ENCODE data around the gene DNAJB13. TPM values are rescaled to one million over a fixed set of nuclear protein-coding genes. Genes with fewer than 3 reads are reported as not detected.

DNAJB13 gene
- total RNA-seq, 1 donor from 2014 or later, result 0.10 TPM

DNA sequence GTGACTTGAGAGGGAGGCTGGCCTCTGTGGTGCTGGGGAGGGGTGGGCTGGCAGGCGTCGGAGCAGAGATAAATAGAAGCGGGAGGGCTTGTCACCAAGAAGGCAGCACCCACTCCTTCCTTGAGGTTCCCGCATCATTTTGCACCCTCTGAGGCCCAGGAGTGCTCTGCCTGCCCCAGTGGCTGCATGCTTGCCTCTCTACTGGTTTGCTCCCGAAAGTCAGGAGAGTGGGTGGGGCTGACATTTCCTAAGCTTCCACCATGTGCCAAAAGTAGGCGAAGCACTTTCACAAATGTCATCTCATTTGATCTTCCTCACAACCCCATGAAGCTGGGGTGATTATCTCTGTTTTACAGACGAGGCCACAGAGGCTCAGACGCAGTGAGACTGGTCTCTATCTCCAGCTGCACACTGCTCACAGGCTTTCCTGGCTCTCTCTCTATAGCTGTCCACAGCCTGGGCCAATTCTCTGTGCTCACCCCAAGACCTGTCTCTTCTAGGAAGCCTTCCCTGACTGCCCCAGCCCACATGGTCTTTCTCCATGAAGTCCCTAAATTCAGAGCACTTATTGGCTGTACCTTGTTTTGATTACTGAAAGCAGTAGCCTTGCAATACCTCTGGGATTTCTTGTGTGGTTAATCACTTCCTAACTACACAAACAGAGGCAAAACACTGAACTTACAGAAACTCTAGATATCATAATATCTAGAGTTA is 60.7 kb downstream of the DNAJB13 start:
- intact Hi-C loops (cut with micrococcal nuclease), result loop anchor here (1.0 kb wide), 4 partner anchors 8 to 31 kb away; no protein-coding TSS in a partner anchor

DNA sequence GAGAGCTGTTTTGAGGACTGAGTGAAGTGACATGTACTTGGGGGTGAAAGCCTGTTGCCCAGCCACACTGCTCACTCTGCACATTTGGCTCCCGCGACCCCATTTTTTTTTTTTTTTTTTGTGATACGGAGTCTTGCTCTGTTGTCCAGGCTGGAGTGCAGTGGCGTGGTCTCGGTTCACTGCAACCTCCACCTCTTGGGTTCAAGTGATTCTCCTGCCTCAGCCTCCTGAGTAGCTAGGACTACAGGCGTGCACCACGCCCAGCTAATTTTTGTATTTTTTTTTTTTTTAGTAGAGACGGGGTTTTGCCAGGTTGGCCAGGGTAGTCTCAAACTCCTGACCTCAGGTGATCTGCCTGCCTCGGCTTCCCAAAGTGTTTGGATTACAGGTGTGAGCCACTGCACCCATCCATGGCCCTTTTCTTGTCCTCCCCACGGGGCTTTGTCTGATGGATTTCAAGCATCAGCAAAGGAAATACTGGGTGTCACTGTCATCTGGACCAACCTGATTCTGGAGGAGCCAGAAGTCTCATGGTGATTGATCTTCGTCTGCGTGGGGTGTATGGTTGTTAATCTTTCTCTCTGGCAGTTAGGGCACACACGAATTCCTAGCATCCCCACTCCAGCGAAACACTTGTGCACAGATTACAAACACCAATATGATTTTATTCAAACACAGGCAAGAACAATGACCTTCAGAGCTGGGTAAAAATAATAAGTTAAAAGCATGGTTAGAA is 61.4 kb downstream of the DNAJB13 start:
- intact Hi-C loops (cut with micrococcal nuclease), result loop anchor here (1.0 kb wide), 1 partner anchor 19 kb away; no protein-coding TSS in a partner anchor

DNA sequence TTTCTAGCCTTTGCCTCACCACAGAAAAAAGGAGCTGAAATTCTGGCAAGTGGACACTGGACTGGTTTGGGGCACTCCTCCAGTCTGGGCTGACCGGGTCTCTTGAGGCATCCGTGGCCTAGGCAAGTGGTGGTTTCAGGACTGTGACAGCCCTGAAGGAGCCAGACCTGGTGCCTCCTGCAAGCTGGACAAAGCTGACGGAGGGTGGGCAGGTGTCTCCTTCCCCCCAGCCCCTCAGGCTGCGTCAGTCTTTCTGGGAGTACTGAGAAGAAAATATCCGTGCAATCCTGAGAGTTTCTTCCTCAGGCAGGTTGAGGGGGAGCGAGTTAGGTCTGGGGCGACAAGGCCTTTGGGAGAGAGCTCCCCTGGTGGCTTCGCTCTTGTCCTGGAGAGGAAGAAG is 62.3 kb downstream of the DNAJB13 start:
- intact Hi-C loops (cut with micrococcal nuclease), result no loop called here

DNA sequence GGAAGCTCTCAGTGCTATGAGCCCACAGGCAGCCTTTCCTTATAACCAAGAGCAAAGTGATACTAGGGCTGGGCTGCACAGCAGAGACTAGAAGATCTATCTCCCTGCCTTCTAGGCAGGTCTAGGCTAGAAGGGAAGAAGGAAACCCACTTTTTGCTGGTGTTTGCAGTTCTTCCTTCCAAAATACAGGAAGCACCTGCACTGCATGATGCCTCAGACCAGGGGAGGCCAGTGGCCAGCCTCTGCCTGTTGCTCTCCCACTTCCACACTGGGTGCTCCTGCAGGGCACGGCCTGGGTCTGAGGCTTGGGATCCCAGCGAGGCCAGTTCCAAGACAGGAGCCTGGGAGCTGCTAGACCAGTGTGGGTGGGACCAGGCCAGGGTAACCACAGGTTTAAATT is 64.1 kb downstream of the DNAJB13 start:
- intact Hi-C loops (cut with micrococcal nuclease), result no loop called here

DNA sequence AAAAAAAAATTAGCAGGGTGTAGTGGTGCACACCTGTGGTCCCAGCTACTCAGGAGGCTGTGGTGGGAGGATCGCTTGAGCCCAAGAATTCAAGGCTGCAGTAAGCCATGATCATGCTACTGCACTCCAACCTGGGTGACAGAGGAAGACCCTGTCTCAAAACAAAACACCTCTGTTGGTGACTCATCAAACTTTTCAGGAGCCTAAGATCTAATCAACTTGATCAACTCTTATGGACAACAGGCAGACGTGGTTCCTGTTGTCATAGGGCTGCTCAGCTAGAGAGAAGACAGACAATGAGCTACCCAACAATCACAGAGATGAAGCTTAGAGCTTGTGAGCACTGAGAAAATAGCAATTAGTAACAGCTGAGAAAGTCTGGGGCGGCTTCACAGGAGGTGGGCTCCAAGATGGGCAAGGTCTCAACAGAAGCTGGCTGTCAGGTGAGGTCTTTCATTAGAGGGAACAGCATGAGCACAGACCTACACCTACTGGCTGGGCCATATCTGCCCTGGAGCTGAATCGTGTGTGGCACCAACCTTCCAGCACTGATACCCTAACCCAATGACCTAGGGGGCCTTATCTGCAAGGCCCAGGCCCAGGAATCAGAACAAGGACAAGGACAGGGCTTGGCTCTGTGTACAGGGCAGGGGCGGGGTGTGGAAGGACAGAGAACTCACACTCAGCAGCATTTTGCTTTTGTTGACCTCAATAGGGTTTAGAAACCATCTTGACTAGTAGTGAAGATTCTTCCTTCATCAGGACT is 65.3 kb downstream of the DNAJB13 start:
- intact Hi-C loops (cut with micrococcal nuclease), result no loop called here

DNA sequence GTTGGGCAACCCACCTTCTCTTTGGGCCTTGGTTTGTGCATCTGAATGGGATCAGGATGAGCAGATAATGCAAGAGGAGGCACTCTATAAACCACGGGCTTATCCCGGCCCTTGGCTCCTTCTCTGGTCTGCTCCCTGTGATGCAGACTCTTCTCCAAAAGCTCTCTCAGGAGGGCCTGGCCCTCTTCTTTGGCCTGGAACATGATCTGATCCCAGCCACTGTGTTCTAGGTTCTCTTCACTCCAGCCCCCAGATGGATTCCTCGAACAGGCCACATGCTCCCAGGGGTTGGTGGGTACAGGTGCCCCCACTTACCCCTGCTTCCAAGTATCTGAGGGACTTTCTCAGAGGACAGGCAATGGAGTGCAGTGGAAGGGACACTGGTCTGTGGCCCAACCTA is 66.8 kb downstream of the DNAJB13 start:
- intact Hi-C loops (cut with micrococcal nuclease), result no loop called here

DNA sequence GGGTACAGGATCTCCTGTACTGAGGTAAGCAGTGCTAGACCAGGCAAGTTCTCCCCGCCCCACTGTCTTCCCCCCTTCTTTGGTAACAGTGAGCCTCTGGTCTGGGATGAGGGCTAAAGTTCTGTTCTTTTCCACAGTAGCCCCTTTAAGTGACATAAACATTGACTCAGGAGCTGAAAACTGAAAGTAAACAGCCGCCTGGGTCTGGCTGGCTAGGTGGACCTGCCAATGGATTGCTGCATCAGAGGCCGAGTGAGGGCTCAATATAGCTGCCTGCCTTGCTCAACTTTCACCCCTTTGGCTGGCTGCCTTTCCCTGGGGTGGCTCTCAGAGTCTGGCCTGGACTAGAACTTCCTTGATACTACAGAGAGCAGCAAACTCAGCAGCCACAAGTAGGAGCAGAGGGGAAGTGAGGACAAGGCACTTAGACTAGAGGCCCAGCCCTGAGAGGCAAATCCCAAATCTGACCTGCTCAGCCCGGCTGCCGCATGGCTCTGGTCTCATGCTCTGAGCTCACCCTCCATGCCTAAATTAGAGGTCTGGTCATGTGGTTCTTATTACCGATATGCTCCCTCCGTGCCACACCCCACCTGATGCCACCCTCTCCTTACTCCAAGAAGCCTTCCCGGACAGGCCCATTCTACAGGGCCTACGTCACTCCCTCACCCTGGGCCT is 67.6 kb downstream of the DNAJB13 start:
- intact Hi-C loops (cut with micrococcal nuclease), result loop anchor here (1.0 kb wide), 1 partner anchor 7 kb away; no protein-coding TSS in a partner anchor

DNA sequence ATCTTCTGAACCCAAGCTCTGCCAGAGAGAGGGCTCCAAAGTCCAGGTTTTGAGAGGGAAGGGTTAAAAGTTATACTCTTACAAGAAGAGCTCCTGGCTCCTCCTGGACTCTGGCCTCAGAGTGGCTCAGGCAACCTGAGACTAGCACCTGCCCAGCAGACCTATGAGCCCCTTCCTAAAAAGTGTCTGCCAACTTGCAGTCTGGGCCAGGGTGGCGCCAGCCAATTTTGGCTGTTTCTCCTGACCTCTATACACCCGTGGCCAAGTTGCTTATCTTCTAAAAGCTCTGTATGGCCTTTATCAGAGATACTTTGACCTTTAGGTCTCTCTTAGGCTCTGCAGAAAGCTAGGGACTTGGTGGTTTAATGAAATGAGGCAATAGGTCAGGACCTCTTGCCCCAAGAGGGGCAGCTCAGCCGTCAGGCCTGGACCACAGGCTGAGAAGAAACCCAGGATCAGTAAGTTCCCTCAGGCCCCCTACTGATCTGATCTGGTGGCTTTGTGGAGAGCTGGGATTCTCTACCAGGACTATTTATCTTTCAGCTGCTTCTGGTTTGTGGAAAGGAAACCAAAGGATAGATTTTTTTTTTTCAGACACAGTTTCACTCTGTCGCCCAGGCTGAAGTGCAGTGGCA is 68.4 kb downstream of the DNAJB13 start:
- intact Hi-C loops (cut with micrococcal nuclease), result loop anchor here (1.0 kb wide), 1 partner anchor 8 kb away; no protein-coding TSS in a partner anchor

DNA sequence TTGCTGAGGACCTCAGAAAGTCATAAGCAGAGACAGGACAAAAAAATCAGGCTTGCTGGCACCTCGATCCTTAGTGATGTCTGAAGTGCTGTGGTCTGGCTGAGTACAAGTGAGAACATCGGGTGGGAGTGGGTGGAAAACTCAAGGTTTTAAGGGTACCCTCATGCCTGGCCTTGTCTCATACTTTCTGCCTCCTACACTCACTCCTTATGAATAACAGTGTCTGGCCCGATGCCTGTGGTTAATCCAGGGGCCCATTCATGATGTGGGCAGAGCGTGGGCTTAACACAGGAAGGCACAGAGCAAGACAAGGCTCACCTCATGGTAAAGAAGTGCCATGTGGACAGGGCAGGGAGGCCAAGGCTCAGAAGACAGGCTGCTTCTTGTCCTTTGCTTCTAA is 69.0 kb downstream of the DNAJB13 start:
- intact Hi-C loops (cut with micrococcal nuclease), result loop anchor here (1.0 kb wide), 1 partner anchor 9 kb away; no protein-coding TSS in a partner anchor

Other genes starting within 250 kb of the DNAJB13 start
- gene RAB6A, start 190.0 kb upstream of the DNAJB13 start, total RNA-seq, result 96.5 and 97.4 TPM in 2 replicates
- gene MRPL48, start 163.2 kb upstream of the DNAJB13 start, total RNA-seq, result 50.4 and 51.8 TPM in 2 replicates
- gene COA4, start 74.2 kb upstream of the DNAJB13 start, total RNA-seq, result 62.2 and 73.1 TPM in 2 replicates
- gene PAAF1, start 74.0 kb upstream of the DNAJB13 start, total RNA-seq, result 19.2 and 19.9 TPM in 2 replicates
- 461 and 494 TPM in 2 replicates for gene UCP2, start 31.8 kb downstream of the DNAJB13 start, total RNA-seq
- gene UCP3, start 58.1 kb downstream of the DNAJB13 start, total RNA-seq, result 3.4 and 5.0 TPM in 2 replicates
- 39.4 and 46.5 TPM in 2 replicates for gene C2CD3, start 220.0 kb downstream of the DNAJB13 start, total RNA-seq
- gene PPME1, start 220.3 kb downstream of the DNAJB13 start, total RNA-seq, result 29.6 and 36.1 TPM in 2 replicates

Measured in T-helper 1 cell treated with Interleukin-12 subunit alpha and Interleukin-12 subunit beta and Interleukin-4 antibody, amounts not matched to agents 30 ng/mL and 1 ng/mL, for 36 hours (primary cell).